ENCODE results near the gene PSRC1.
"Not testable (repeated sequence)": the region's sequence is repeated elsewhere in the genome, so short reads cannot be mapped to it uniquely, and the experiment has no call there.

PSRC1 gene

GRCh38 chr1:109282952-109283747 lies at the start of gene PSRC1:
Gene PSRC1 (minus strand): TSS chr1:109283145.
- peaks cover 21% of the 10 kb centered on the region for H3K4me1 Mint-ChIP-seq (ENCODE audit: low read depth)
- H3K36me3 Mint-ChIP-seq (ENCODE audit: low read depth): no peaks in the 10 kb centered on the region
- peak within 1 kb of the TSS; percentile 91 for H3K4me3 Mint-ChIP-seq
- peak within 1 kb of the TSS; percentile 71 for H3K27ac Mint-ChIP-seq
- no peaks in the 10 kb centered on the region for H3K9me3 Mint-ChIP-seq
- H3K27me3 Mint-ChIP-seq: no peaks in the 10 kb centered on the region

- peaks cover 17% of the 10 kb centered on the region for H3K36me3 Mint-ChIP-seq (ENCODE audit: low read depth)
- H3K4me3 Mint-ChIP-seq: no peak overlapping the region
- no peaks in the 10 kb centered on the region for H3K4me1 Mint-ChIP-seq (ENCODE audit: low read depth)
- peaks cover 11% of the 10 kb centered on the region for H3K9me3 Mint-ChIP-seq
- H3K27me3 Mint-ChIP-seq: peaks cover 4% of the 10 kb centered on the region
- no peak overlapping the region for H3K27ac Mint-ChIP-seq
These were observed 48.2 kb upstream of the PSRC1 start for GRCh38 chr1:109331113-109331512.

GRCh38 chr1:109327285-109327684 lies 44.3 kb upstream of the PSRC1 start:
- Mint-ChIP-seq H3K9me3 (peaks cover 11% of the 10 kb centered on the region), H3K4me3 (no peak overlapping the region), H3K36me3 (ENCODE audit: low read depth) (peaks cover 13% of the 10 kb centered on the region), H3K4me1 (ENCODE audit: low read depth) (no peaks in the 10 kb centered on the region), H3K27ac (no peak overlapping the region), H3K27me3 (peaks cover 4% of the 10 kb centered on the region)

GRCh38 chr1:109322974-109323373 lies 40.0 kb upstream of the PSRC1 start:
- Mint-ChIP-seq H3K4me1 (ENCODE audit: low read depth) (no peaks in the 10 kb centered on the region), H3K4me3 (no peak overlapping the region), H3K27ac (no peak overlapping the region), H3K9me3 (no peaks in the 10 kb centered on the region), H3K27me3 (peaks cover 4% of the 10 kb centered on the region), H3K36me3 (ENCODE audit: low read depth) (peaks cover 3% of the 10 kb centered on the region)

- no peaks in the 10 kb centered on the region for H3K36me3 Mint-ChIP-seq (ENCODE audit: low read depth)
- H3K9me3 Mint-ChIP-seq: no peaks in the 10 kb centered on the region
- no peaks in the 10 kb centered on the region for H3K4me1 Mint-ChIP-seq (ENCODE audit: low read depth)
- H3K27me3 Mint-ChIP-seq: no peaks in the 10 kb centered on the region
- H3K27ac Mint-ChIP-seq: no peak overlapping the region
- no peak overlapping the region for H3K4me3 Mint-ChIP-seq
These were observed 36.2 kb upstream of the PSRC1 start for GRCh38 chr1:109319114-109319513.

- H3K4me1 Mint-ChIP-seq (ENCODE audit: low read depth): no peaks in the 10 kb centered on the region
- H3K27me3 Mint-ChIP-seq: no peaks in the 10 kb centered on the region
- no peaks in the 10 kb centered on the region for H3K9me3 Mint-ChIP-seq
- H3K27ac Mint-ChIP-seq: no peak overlapping the region
- no peaks in the 10 kb centered on the region for H3K36me3 Mint-ChIP-seq (ENCODE audit: low read depth)
- no peak overlapping the region for H3K4me3 Mint-ChIP-seq
These were observed 33.6 kb upstream of the PSRC1 start for GRCh38 chr1:109316506-109316905.

- Mint-ChIP-seq H3K27me3 (no peaks in the 10 kb centered on the region), H3K4me1 (ENCODE audit: low read depth) (no peaks in the 10 kb centered on the region), H3K9me3 (no peaks in the 10 kb centered on the region), H3K36me3 (ENCODE audit: low read depth) (no peaks in the 10 kb centered on the region), H3K27ac (no peak overlapping the region), H3K4me3 (no peak overlapping the region)
These were observed 32.3 kb upstream of the PSRC1 start for GRCh38 chr1:109315288-109315687.

GRCh38 chr1:109314795-109315194 lies 31.9 kb upstream of the PSRC1 start:
- Mint-ChIP-seq H3K36me3 (ENCODE audit: low read depth) (no peaks in the 10 kb centered on the region), H3K9me3 (no peaks in the 10 kb centered on the region), H3K4me1 (ENCODE audit: low read depth) (no peaks in the 10 kb centered on the region), H3K27ac (no peak overlapping the region), H3K27me3 (no peaks in the 10 kb centered on the region), H3K4me3 (no peak overlapping the region)

- Mint-ChIP-seq H3K27me3 (no peaks in the 10 kb centered on the region), H3K4me1 (ENCODE audit: low read depth) (no peaks in the 10 kb centered on the region), H3K27ac (no peak overlapping the region), H3K9me3 (no peaks in the 10 kb centered on the region), H3K36me3 (ENCODE audit: low read depth) (no peaks in the 10 kb centered on the region), H3K4me3 (no peak overlapping the region)
These were observed 30.2 kb upstream of the PSRC1 start for GRCh38 chr1:109312978-109313775.

- Mint-ChIP-seq H3K27me3 (no peaks in the 10 kb centered on the region), H3K9me3 (no peaks in the 10 kb centered on the region), H3K27ac (no peak overlapping the region), H3K4me1 (ENCODE audit: low read depth) (peaks cover 2% of the 10 kb centered on the region), H3K4me3 (no peak overlapping the region), H3K36me3 (ENCODE audit: low read depth) (no peaks in the 10 kb centered on the region)
These were observed 29.3 kb upstream of the PSRC1 start for GRCh38 chr1:109312246-109312645.

- Mint-ChIP-seq H3K27ac (no peak overlapping the region), H3K9me3 (no peaks in the 10 kb centered on the region), H3K36me3 (ENCODE audit: low read depth) (no peaks in the 10 kb centered on the region), H3K4me1 (ENCODE audit: low read depth) (peaks cover 3% of the 10 kb centered on the region), H3K27me3 (no peaks in the 10 kb centered on the region), H3K4me3 (no peak overlapping the region)
These were observed 26.4 kb upstream of the PSRC1 start for GRCh38 chr1:109309347-109309746.

- peaks cover 3% of the 10 kb centered on the region for H3K4me1 Mint-ChIP-seq (ENCODE audit: low read depth)
- H3K36me3 Mint-ChIP-seq (ENCODE audit: low read depth): no peaks in the 10 kb centered on the region
- no peaks in the 10 kb centered on the region for H3K9me3 Mint-ChIP-seq
- no peak overlapping the region for H3K27ac Mint-ChIP-seq
- no peak overlapping the region for H3K4me3 Mint-ChIP-seq
- no peaks in the 10 kb centered on the region for H3K27me3 Mint-ChIP-seq
These were observed 24.5 kb upstream of the PSRC1 start for GRCh38 chr1:109307274-109308021.

GRCh38 chr1:109306832-109307273 lies 23.9 kb upstream of the PSRC1 start, which contains the start of gene MYBPHL:
Gene MYBPHL (minus strand): TSS chr1:109307011. CDS start chr1:109306991, 20 bp downstream.
- Mint-ChIP-seq H3K36me3 (ENCODE audit: low read depth) (no peaks in the 10 kb centered on the region), H3K4me3 (no peak within 1 kb of the TSS), H3K9me3 (no peaks in the 10 kb centered on the region), H3K27me3 (no peaks in the 10 kb centered on the region), H3K27ac (no peak within 1 kb of the TSS), H3K4me1 (ENCODE audit: low read depth) (peaks cover 3% of the 10 kb centered on the region)

- H3K4me3 Mint-ChIP-seq; H3K27me3 Mint-ChIP-seq; H3K4me1 Mint-ChIP-seq (ENCODE audit: low read depth); H3K9me3 Mint-ChIP-seq; H3K36me3 Mint-ChIP-seq (ENCODE audit: low read depth); H3K27ac Mint-ChIP-seq: not testable (repeated sequence)
These were observed 23.0 kb upstream of the PSRC1 start for GRCh38 chr1:109305991-109306390.
